DMS53 treated with DMSO at 0.1 percent for 48 hours (cell line): ENCODE measurements around the gene CA11.
"Not testable (repeated sequence)": the region's sequence is repeated elsewhere in the genome, so short reads cannot be mapped to it uniquely, and the experiment has no call there.

ENCODE experiments used
- DNase-seq: peaks from one replicate; lab custom pipeline; 2025; ENCODE audit not compliant: unreplicated experiment; lab: John Stamatoyannopoulos, UW

CA11 gene

GRCh38 chr19:48646001-48646721 lies at the start of gene CA11:
Gene CA11, minus strand, starts transcription at chr19:48646187. Its CDS starts 555 bp downstream, at chr19:48645632.
- DNase-seq, result peak; percentile 81

- not testable (repeated sequence) for DNase-seq
These were observed 47.6 kb upstream of the CA11 start for GRCh38 chr19:48693629-48694028.

- DNase-seq, result no peak
These were observed 43.5 kb upstream of the CA11 start for GRCh38 chr19:48689449-48689848.

GRCh38 chr19:48687776-48688175 lies 41.8 kb upstream of the CA11 start:
- DNase-seq, result no peak

GRCh38 chr19:48686637-48687036 lies 40.6 kb upstream of the CA11 start:
- not testable (repeated sequence) for DNase-seq

GRCh38 chr19:48686088-48686487 lies 40.1 kb upstream of the CA11 start:
- DNase-seq, result peak; percentile 47

- DNase-seq, result peak; percentile 18
These were observed 39.6 kb upstream of the CA11 start for GRCh38 chr19:48685583-48685982.

GRCh38 chr19:48683349-48683748 lies 37.4 kb upstream of the CA11 start:
- DNase-seq, result peak; percentile 67

- DNase-seq, result no peak
These were observed 35.1 kb upstream of the CA11 start for GRCh38 chr19:48681127-48681470.

- no peak for DNase-seq
These were observed 34.6 kb upstream of the CA11 start for GRCh38 chr19:48680436-48681126.

GRCh38 chr19:48680006-48680405 lies 34.0 kb upstream of the CA11 start:
- DNase-seq, result not testable (repeated sequence)

GRCh38 chr19:48678201-48678600 lies 32.2 kb upstream of the CA11 start:
- no peak for DNase-seq

GRCh38 chr19:48676887-48677286 lies 30.9 kb upstream of the CA11 start:
- DNase-seq, result no peak

GRCh38 chr19:48676487-48676886 lies 30.5 kb upstream of the CA11 start:
- DNase-seq, result no peak

GRCh38 chr19:48674921-48675824 lies 29.2 kb upstream of the CA11 start:
- peak; percentile 67 for DNase-seq

GRCh38 chr19:48674216-48674809 lies 28.3 kb upstream of the CA11 start:
- DNase-seq, result no peak

GRCh38 chr19:48673436-48674100 lies 27.6 kb upstream of the CA11 start:
- no peak for DNase-seq

GRCh38 chr19:48672994-48673393 lies 27.0 kb upstream of the CA11 start, which contains the start of gene NTN5:
Gene NTN5, minus strand, starts transcription at chr19:48673017. Its CDS starts 2,031 bp downstream, at chr19:48670986.
- DNase-seq, result no peak

GRCh38 chr19:48671446-48671995 lies 25.5 kb upstream of the CA11 start:
- DNase-seq, result no peak
